Inferior parietal cortex (tissue), 1 donor: Measurements from ENCODE around the gene AGXT.

ENCODE experiments used
- DNase-seq: peaks from one replicate; pipeline ENCODE4 v3.0.0-alpha.2; 2016; ENCODE audit errors: extremely low spot score

Gene AGXT

GRCh38 chr2:240868286-240869108 is at the start of gene AGXT:
AGXT (plus strand) TSS chr2:240868824; CDS start chr2:240868866, 42 bp downstream.
- DNase-seq: no peak

- DNase-seq: no peak
Observed at GRCh38 chr2:240819126-240819857, 49.3 kb upstream of the AGXT start.

- DNase-seq: peak; percentile 80
Observed at GRCh38 chr2:240819858-240820606, 48.6 kb upstream of the AGXT start, which contains the start of gene KIF1A. KIF1A (minus strand) TSS chr2:240820219; CDS start chr2:240797752, 22,467 bp downstream.

GRCh38 chr2:240820607-240821428 is 47.8 kb upstream of the AGXT start:
- no peak for DNase-seq

- DNase-seq: no peak
Observed at GRCh38 chr2:240821429-240821778, 47.2 kb upstream of the AGXT start.

- no peak for DNase-seq
Observed at GRCh38 chr2:240822280-240822847, 46.3 kb upstream of the AGXT start.

- DNase-seq: no peak
Observed at GRCh38 chr2:240823449-240824336, 44.9 kb upstream of the AGXT start.

- no peak for DNase-seq
Observed at GRCh38 chr2:240825476-240825875, 43.1 kb upstream of the AGXT start.

- no peak for DNase-seq
Observed at GRCh38 chr2:240831594-240832204, 36.9 kb upstream of the AGXT start.

GRCh38 chr2:240832205-240832727 is 36.4 kb upstream of the AGXT start:
- peak; percentile 90 for DNase-seq

- DNase-seq: no peak
Observed at GRCh38 chr2:240832921-240833494, 35.6 kb upstream of the AGXT start.

- no peak for DNase-seq
Observed at GRCh38 chr2:240833724-240834285, 34.8 kb upstream of the AGXT start.

- no peak for DNase-seq
Observed at GRCh38 chr2:240834377-240834975, 34.1 kb upstream of the AGXT start.

GRCh38 chr2:240835528-240835927 is 33.1 kb upstream of the AGXT start:
- DNase-seq: no peak

GRCh38 chr2:240836781-240837467 is 31.7 kb upstream of the AGXT start:
- DNase-seq: peak; percentile 16

GRCh38 chr2:240837621-240838020 is 31.0 kb upstream of the AGXT start:
- no peak for DNase-seq
